Spleen (tissue), 11 donors: Measurements from ENCODE around the gene IDH2. TPM values are rescaled to one million over a fixed set of nuclear protein-coding genes. Genes with fewer than 3 reads are reported as not detected.

Experiments
- DNase-seq: peaks from one replicate; pipeline ENCODE4 v3.0.0-alpha.2; 2020
- H3K27ac ChIP-seq, 8 donors: fragments of 200-600 bp; sonication (generic) in 7 of 8; 1 replicate in 4 of 8; 2 replicates in 4 of 8; pipeline versions ENCODE4 v1.5.0 to v1.8.0; 2016 to 2021; ENCODE audit warnings: inconsistent platforms in 4 of 8, mild to moderate bottlenecking in 4 of 8, moderate library complexity in 1 of 8
- H3K27me3 ChIP-seq, 7 donors: fragments of 200-600 bp; sonication (generic) in 6 of 7; replicated peaks in 1 of 7; 1 replicate in 4 of 7; 2 replicates in 3 of 7; pipeline versions ENCODE4 v1.5.0 to v1.8.0; 2016 to 2021; ENCODE audit warnings: inconsistent platforms in 3 of 7, mild to moderate bottlenecking in 1 of 7
- H3K36me3 ChIP-seq, 6 donors: fragments of 200-600 bp; sonication (generic) in 5 of 6; 1 replicate in 4 of 6; 2 replicates in 2 of 6; pipeline versions ENCODE4 v1.5.0 to v1.8.0; 2016 to 2021; ENCODE audit warnings: inconsistent platforms in 2 of 6
- H3K4me1 ChIP-seq, 6 donors: fragments of 200-600 bp; sonication (generic) in 5 of 6; 1 replicate in 3 of 6; 2 replicates in 3 of 6; pipeline versions ENCODE4 v1.5.0 to v1.8.0; 2016 to 2021; ENCODE audit warnings: inconsistent platforms in 3 of 6
- H3K4me3 ChIP-seq, 8 donors: fragments of 200-600 bp; sonication (generic) in 7 of 8; 1 replicate in 4 of 8; 2 replicates in 4 of 8; pipeline versions ENCODE4 v1.5.0 to v1.8.0; 2016 to 2021; ENCODE audit warnings: inconsistent platforms in 4 of 8, mild to moderate bottlenecking in 4 of 8, moderate library complexity in 2 of 8
- H3K9me3 ChIP-seq, 8 donors: fragments of 200-600 bp; sonication (generic) in 7 of 8; 1 replicate in 4 of 8; 2 replicates in 4 of 8; pipeline versions ENCODE4 v1.5.0 to v1.8.0; 2016 to 2021; ENCODE audit warnings: inconsistent platforms in 4 of 8
- POLR2A ChIP-seq, 3 donors: fragments of 450-650 bp; IDR thresholded peaks; one replicate each; pipeline ENCODE4 v1.5.1; 2017; ENCODE audit warnings: antibody characterized with exemption in 3 of 3, mild to moderate bottlenecking in 1 of 3
- POLR2AphosphoS5 ChIP-seq, 3 donors: sonication (generic); formaldehyde crosslinking; IDR thresholded peaks; one replicate each; pipeline ENCODE4 v1.5.1; 2017; ENCODE audit warnings: antibody characterized with exemption in 3 of 3
- WGBS, 5 donors: extraction: QIAGEN DNeasy Blood & Tissue Kit in 3 of 5; methylation state at CpG; one replicate each; pipeline versions ENCODE4 v1.1.5 to v1.1.7; 2013 to 2018; 5-methylcytosine and 5-hydroxymethylcytosine counted together
- intact Hi-C: fragments of 100-400 bp; cut with DNase I; formaldehyde crosslinking; loops from one replicate; pipeline ENCODE4 v1.15.0; 2023; ENCODE audit warnings: low total_unique reads
- polyA plus RNA-seq, 3 donors: library from polyadenylated mRNA; stranded (reverse); fragments of 200-250 nt; gene quantifications; one replicate each; pipeline ENCODE4 v1.2.1, GENCODE V29; 2013
- total RNA-seq, 7 donors: library from RNA; depleted of rRNA in 3 of 7; stranded (reverse); fragments of >200 nt in 3 of 7; fragmentation: NEBNext Ultra II Directional in 4 of 7; extraction: Animal tissue kit (Norgen Biotek cat#: 25700) in 4 of 7; gene quantifications; one replicate each; pipeline versions ENCODE4 v1.1.0 to v1.2.1, GENCODE V29; 2016 to 2021
- TF ChIP-seq, protein P1 (sequence below), 11 experiments: fragments of 200-600 bp in 7 of 11; fragments of 450-650 bp in 4 of 11; sonication (generic) in 4 of 11; IDR thresholded peaks in 8 of 11; conservative IDR thresholded peaks in 3 of 11; 1 replicate in 7 of 11; 2 replicates in 4 of 11; pipeline versions ENCODE4 v1.4.0 to v1.8.0; 2016 to 2021; ENCODE audit warnings: antibody characterized with exemption in 11 of 11, inconsistent platforms in 4 of 11, mild to moderate bottlenecking in 1 of 11
- donor health status: healthy with polysubstance abuse.
- donor health status: DM: no; HTN: no; CAD: no; lungs with moderate emphysema.
- donor health status: DM: no; HTN: no; CAD: no.
- donor health status: Bipolar disorder and iron deficiency.
- donor health status: healthy.
- donor health status: DM: no; HTN: no; CAD: no.
- donor health status: DM: yes; HTN: yes; CAD: no.

The IDH2 gene
- total and polyA plus RNA-seq, 10 donors, result 36.4 to 70.9 (median 53.0) TPM

DNA sequence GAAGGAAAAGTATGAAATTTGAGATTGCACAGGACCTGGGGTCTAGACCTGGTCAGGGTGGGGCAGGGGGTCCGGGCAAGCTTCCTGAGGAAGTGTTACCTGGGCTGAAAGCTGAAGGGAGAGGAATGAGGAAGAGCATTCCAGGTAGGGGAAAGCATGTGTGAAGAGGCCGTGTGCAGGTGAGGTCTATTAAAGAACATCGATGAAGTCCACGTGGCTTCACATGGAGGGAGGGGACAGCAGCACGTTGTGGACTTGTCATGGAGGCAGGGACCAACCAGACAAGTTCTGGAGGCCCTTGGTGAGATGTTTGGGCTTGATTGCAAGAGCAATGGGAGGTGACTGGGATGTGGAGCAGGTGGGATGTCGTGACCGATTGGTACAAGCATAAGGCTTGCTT, 47.1 kb downstream of the IDH2 start:
- no peak overlapping the region for H3K4me3 ChIP-seq
- no peaks in the 10 kb centered on the region for H3K9me3 ChIP-seq
- no peak for DNase-seq
- H3K27ac ChIP-seq, result peak overlapping the region in 6 of 8 donors; percentile 39 to 97 (median 58)
- peaks cover 25 to 96% (median 56%) of the 10 kb centered on the region in 6 donors for H3K4me1 ChIP-seq
- 73 to 81% (median 74%) methylated on average over 7 of the region's 7 CpGs for WGBS, 5 donors
- peaks cover 0 to 2% (median 0%) of the 10 kb centered on the region in 6 donors for H3K36me3 ChIP-seq
- H3K27me3 ChIP-seq, result no peaks in the 10 kb centered on the region
- intact Hi-C loops, result no loop called here
- TF ChIP-seq, protein P1, sequence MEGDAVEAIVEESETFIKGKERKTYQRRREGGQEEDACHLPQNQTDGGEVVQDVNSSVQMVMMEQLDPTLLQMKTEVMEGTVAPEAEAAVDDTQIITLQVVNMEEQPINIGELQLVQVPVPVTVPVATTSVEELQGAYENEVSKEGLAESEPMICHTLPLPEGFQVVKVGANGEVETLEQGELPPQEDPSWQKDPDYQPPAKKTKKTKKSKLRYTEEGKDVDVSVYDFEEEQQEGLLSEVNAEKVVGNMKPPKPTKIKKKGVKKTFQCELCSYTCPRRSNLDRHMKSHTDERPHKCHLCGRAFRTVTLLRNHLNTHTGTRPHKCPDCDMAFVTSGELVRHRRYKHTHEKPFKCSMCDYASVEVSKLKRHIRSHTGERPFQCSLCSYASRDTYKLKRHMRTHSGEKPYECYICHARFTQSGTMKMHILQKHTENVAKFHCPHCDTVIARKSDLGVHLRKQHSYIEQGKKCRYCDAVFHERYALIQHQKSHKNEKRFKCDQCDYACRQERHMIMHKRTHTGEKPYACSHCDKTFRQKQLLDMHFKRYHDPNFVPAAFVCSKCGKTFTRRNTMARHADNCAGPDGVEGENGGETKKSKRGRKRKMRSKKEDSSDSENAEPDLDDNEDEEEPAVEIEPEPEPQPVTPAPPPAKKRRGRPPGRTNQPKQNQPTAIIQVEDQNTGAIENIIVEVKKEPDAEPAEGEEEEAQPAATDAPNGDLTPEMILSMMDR (IDR thresholded peaks at IDR 0.05 in 8 of 11, conservative IDR thresholded peaks at IDR 0.05 in 3 of 11), result no peak
- TF ChIP-seq POLR2AphosphoS5 (IDR thresholded peaks at IDR 0.05) (no peak), POLR2A (IDR thresholded peaks at IDR 0.05) (no peak)

DNA sequence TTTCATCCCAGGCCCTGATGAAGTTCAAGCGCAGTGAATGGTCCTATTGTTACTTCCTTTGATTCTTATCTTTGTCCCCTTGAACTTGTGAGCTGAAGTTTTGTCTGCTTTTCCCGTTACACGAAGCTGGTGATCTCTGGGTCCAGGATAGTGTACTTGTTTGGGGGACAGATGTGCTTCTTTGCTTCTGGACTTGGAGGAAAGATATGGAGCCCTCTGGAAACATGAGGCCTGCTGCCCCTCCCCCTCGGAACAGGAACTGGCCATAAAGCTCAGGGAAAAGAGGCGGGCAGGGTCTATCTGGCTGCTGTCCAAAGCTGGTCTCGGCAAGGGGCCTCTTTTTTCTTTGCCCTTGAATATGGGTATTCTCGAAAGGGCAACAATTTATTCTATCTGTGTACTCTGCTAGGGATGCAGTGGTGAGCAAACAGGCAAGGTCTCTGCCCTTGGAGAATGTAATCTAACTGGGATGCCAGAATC, 47.6 kb downstream of the IDH2 start:
- intact Hi-C loops, result no loop called here
- TF ChIP-seq, protein P1 (IDR thresholded peaks at IDR 0.05 in 8 of 11, conservative IDR thresholded peaks at IDR 0.05 in 3 of 11), result no peak
- TF ChIP-seq POLR2A (IDR thresholded peaks at IDR 0.05) (no peak), POLR2AphosphoS5 (IDR thresholded peaks at IDR 0.05) (peak in 2 of 3 donors; percentile 12 to 48)
- H3K9me3 ChIP-seq, result no peaks in the 10 kb centered on the region
- 40 to 51% (median 46%) methylated on average over 7 of the region's 7 CpGs for WGBS, 5 donors
- H3K27me3 ChIP-seq, result no peaks in the 10 kb centered on the region
- peaks cover 20 to 96% (median 51%) of the 10 kb centered on the region in 6 donors for H3K4me1 ChIP-seq
- no peak overlapping the region for H3K4me3 ChIP-seq
- DNase-seq, result no peak
- H3K36me3 ChIP-seq, result peaks cover 0 to 8% (median 0%) of the 10 kb centered on the region in 6 donors
- peak overlapping the region in 6 of 8 donors; percentile 39 to 97 (median 58) for H3K27ac ChIP-seq

DNA sequence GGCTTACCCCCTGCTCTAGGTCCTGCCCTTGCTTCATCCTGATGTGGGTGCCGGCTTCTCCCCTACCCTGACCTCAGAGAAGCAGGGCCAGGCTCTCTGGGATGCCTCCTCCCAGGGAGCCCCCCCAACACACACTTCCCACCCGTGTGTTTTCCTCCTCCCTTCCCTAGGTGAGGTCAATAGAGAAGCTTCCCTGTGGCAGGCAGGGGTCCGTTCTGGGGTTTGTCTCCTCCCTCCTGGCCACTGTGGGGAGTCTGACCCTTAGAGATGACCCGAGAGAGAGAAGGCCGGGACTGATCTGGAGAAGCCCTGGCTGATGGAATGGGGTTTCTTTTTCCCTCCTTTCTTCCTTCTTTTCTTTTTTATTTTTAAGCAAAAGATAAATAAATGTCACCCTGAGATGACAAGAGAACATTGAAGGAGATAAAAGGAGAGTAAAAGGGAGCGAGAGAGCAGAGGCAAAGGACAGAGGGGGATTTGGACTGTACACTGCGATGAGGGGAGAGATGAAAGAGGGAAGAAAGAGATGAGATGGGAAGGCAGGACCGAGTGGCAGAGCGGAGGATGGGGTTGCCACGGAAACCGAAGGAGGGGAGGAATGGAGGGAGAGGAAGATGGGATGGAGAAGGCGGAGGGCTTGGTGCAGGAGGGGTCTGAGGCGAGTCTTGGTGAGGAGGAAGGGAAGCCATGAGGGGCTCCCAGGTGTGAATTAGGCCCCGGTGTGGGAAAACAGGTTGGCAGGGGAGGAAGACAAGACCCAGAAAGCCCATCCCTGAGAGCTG, 48.4 kb downstream of the IDH2 start:
- Histone ChIP-seq H3K4me3 (no peak overlapping the region), H3K36me3 (peaks cover 0 to 15% (median 0%) of the 10 kb centered on the region in 6 donors), H3K27ac (peak overlapping the region in 5 of 8 donors; percentile 48 to 97 (median 66)), H3K4me1 (peaks cover 12 to 96% (median 44%) of the 10 kb centered on the region in 6 donors), H3K9me3 (no peaks in the 10 kb centered on the region), H3K27me3 (no peaks in the 10 kb centered on the region)
- no peak for DNase-seq
- intact Hi-C loops, result no loop called here
- TF ChIP-seq POLR2A (IDR thresholded peaks at IDR 0.05) (no peak), POLR2AphosphoS5 (IDR thresholded peaks at IDR 0.05) (no peak)
- TF ChIP-seq, protein P1 (IDR thresholded peaks at IDR 0.05 in 8 of 11, conservative IDR thresholded peaks at IDR 0.05 in 3 of 11), result no peak
- WGBS, 5 donors, result 78 to 87% (median 85%) methylated on average over 14 of the region's 14 CpGs

DNA sequence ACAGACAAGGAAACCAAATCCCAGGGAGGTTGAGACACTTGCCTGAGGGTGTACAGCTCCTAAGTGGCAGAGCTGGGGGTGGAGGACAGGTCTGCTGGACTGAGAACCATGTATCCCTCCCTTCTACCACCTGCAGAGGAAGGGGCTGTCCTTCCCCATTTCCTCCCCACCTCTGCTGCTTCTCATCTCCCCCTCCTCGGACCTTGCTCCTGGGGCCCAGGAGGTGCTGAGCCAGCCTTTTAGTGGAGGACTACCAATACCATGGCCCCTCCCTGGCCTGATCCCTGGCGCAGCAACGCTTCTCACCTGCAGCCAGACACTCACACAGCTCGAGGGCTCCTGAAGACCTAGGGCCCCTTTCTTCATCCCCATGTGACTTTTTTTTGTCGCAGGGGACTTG, 50.4 kb downstream of the IDH2 start:
- Histone ChIP-seq H3K36me3 (peaks cover 0 to 16% (median 0%) of the 10 kb centered on the region in 6 donors), H3K4me3 (no peak overlapping the region), H3K27me3 (no peaks in the 10 kb centered on the region), H3K4me1 (peaks cover 10 to 96% (median 46%) of the 10 kb centered on the region in 6 donors), H3K9me3 (no peaks in the 10 kb centered on the region), H3K27ac (peak overlapping the region in 2 of 8 donors; percentile 12 to 46)
- no peak for TF ChIP-seq POLR2AphosphoS5 (IDR thresholded peaks at IDR 0.05)
- TF ChIP-seq POLR2A (IDR thresholded peaks at IDR 0.05), result no peak
- TF ChIP-seq, protein P1 (IDR thresholded peaks at IDR 0.05 in 8 of 11, conservative IDR thresholded peaks at IDR 0.05 in 3 of 11), result no peak
- whole genome bisulfite sequencing, 5 donors, result 63 to 81% (median 74%) methylated on average over 5 of the region's 5 CpGs
- no peak for DNase-seq
- intact Hi-C loops, result no loop called here
